Measurements from ENCODE around the gene PARP15.

The PARP15 gene

GRCh38 chr3:122661633-122662032 is 84.2 kb downstream of the PARP15 start:
- H3K9me3 ChIP-seq (ENCODE audit: insufficient read depth, low read depth, low read length): peaks cover 4% of the 10 kb centered on the region
- H3K4me2 ChIP-seq (ENCODE audit: low read length): no peak overlapping the region
- no peaks in the 10 kb centered on the region for H3K4me1 ChIP-seq (ENCODE audit: control insufficient read depth in 1 of 2, insufficient read depth in 2 of 2, low read length in 2 of 2)
- no peak overlapping the region for H3K14ac ChIP-seq (ENCODE audit: low read length)
- no peaks in the 10 kb centered on the region for H3K79me1 ChIP-seq (ENCODE audit: low read length)
- H3K27me3 ChIP-seq (ENCODE audit: insufficient read depth, low read length): no peaks in the 10 kb centered on the region
- H3K4ac ChIP-seq (ENCODE audit: low read depth, low read length): no peak overlapping the region
- H2BK5ac ChIP-seq (ENCODE audit: low read depth, low read length, poor library complexity): no peak overlapping the region
- no peak overlapping the region for H4K12ac ChIP-seq (ENCODE audit: low read depth, low read length)
- H3K79me2 ChIP-seq (ENCODE audit: control insufficient read depth, insufficient read depth, low read length, poor library complexity): no peaks in the 10 kb centered on the region
- no peak overlapping the region for H2BK120ac ChIP-seq (ENCODE audit: insufficient read depth, low read length, poor library complexity)
- no peak overlapping the region for H3K18ac ChIP-seq (ENCODE audit: low read length)
- peak; percentile 24 to 63 for DNase-seq
- no peaks in the 10 kb centered on the region for H3K36me3 ChIP-seq (ENCODE audit: control insufficient read depth in 1 of 2, insufficient read depth in 2 of 2, low read length in 2 of 2)
- H2AK5ac ChIP-seq (ENCODE audit: low read length): no peak overlapping the region
- no peak overlapping the region for H3K9ac ChIP-seq (ENCODE audit: low read length)
- no peak overlapping the region for H4K91ac ChIP-seq (ENCODE audit: low read depth, low read length)
- no peak overlapping the region for H3K23ac ChIP-seq (ENCODE audit: low read length)
- no peak overlapping the region for H2AFZ ChIP-seq (ENCODE audit: insufficient read depth, low read length, poor library complexity)
- no peak overlapping the region for H2BK12ac ChIP-seq (ENCODE audit: low read length)
- H3K4me3 ChIP-seq (ENCODE audit: low read depth, low read length): no peak overlapping the region
- no CpG with 5 or more reads among the region's 13 CpGs for WGBS (ENCODE audit: extremely low coverage, insufficient coverage, insufficient read length)
- H4K8ac ChIP-seq (ENCODE audit: low read depth, low read length): no peak overlapping the region
- H3K27ac ChIP-seq (ENCODE audit: low read depth, low read length): no peak overlapping the region

DNA sequence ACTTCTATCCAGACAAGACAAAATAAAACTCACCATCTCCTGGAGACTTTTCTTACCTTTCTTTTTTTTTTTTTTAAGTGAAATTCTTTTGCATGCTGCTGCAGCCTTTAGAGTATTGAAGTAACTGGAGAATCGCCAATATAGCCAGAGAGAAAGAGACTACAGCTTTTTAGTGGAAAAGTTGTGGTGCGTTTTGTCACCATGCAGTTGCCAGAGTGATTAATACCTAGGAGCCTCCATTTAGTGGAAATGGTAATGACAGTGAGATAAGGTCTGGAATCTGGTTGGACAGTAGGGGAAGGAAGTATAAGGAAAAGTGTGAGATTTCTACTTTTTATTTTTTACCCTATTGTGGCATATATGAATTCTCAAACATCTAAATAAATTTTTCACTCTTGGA is 85.1 kb downstream of the PARP15 start:
- H3K9ac ChIP-seq (ENCODE audit: low read length): no peak overlapping the region
- no peaks in the 10 kb centered on the region for H3K79me2 ChIP-seq (ENCODE audit: control insufficient read depth, insufficient read depth, low read length, poor library complexity)
- no peak overlapping the region for H3K4ac ChIP-seq (ENCODE audit: low read depth, low read length)
- no peak overlapping the region for H3K23ac ChIP-seq (ENCODE audit: low read length)
- no peak overlapping the region for H2AFZ ChIP-seq (ENCODE audit: insufficient read depth, low read length, poor library complexity)
- no peak overlapping the region for H2AK5ac ChIP-seq (ENCODE audit: low read length)
- no peak overlapping the region for H4K91ac ChIP-seq (ENCODE audit: low read depth, low read length)
- H3K9me3 ChIP-seq (ENCODE audit: insufficient read depth, low read depth, low read length): peaks cover 4% of the 10 kb centered on the region
- H4K12ac ChIP-seq (ENCODE audit: low read depth, low read length): no peak overlapping the region
- H3K27ac ChIP-seq (ENCODE audit: low read depth, low read length): no peak overlapping the region
- no peak overlapping the region for H3K4me2 ChIP-seq (ENCODE audit: low read length)
- H3K4me1 ChIP-seq (ENCODE audit: control insufficient read depth in 1 of 2, insufficient read depth in 2 of 2, low read length in 2 of 2): no peaks in the 10 kb centered on the region
- no CpG with 5 or more reads among the region's 2 CpGs for WGBS (ENCODE audit: extremely low coverage, insufficient coverage, insufficient read length)
- H2BK12ac ChIP-seq (ENCODE audit: low read length): no peak overlapping the region
- no peak overlapping the region for H2BK5ac ChIP-seq (ENCODE audit: low read depth, low read length, poor library complexity)
- DNase-seq: no peak
- H3K18ac ChIP-seq (ENCODE audit: low read length): no peak overlapping the region
- no peak overlapping the region for H2BK120ac ChIP-seq (ENCODE audit: insufficient read depth, low read length, poor library complexity)
- H3K79me1 ChIP-seq (ENCODE audit: low read length): no peaks in the 10 kb centered on the region
- no peaks in the 10 kb centered on the region for H3K36me3 ChIP-seq (ENCODE audit: control insufficient read depth in 1 of 2, insufficient read depth in 2 of 2, low read length in 2 of 2)
- H4K8ac ChIP-seq (ENCODE audit: low read depth, low read length): no peak overlapping the region
- H3K27me3 ChIP-seq (ENCODE audit: insufficient read depth, low read length): no peaks in the 10 kb centered on the region
- H3K14ac ChIP-seq (ENCODE audit: low read length): no peak overlapping the region
- no peak overlapping the region for H3K4me3 ChIP-seq (ENCODE audit: low read depth, low read length)

DNA sequence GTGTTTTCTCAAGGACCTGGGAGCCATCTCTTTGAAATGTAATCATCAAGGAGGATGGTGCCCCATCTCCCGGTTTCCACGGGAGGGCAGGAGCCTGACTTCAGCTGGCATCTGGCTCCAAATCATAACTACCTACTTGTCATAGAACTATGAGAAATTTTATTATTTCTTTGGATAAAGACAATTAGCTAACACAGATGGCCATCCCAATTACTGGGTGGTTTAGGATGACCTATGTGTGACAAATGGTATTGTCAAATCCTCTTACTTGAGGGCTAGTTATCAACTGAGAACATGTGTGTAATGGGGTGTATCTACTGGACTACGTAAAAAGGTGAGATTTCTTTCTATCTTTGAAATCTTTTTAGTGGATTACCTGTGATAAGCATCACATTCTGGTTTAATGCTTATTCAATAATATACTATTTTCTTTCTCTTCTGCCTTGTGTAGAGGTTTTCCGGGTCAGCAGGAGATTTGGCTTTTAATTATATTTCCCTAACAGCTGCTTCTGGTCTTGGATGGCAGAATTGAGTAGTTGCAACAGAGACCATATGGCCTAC is 87.9 kb downstream of the PARP15 start:
- Histone ChIP-seq H3K23ac (ENCODE audit: low read length) (no peak overlapping the region), H2BK12ac (ENCODE audit: low read length) (no peak overlapping the region), H4K91ac (ENCODE audit: low read depth, low read length) (no peak overlapping the region), H2BK5ac (ENCODE audit: low read depth, low read length, poor library complexity) (no peak overlapping the region), H3K27ac (ENCODE audit: low read depth, low read length) (no peak overlapping the region), H2BK120ac (ENCODE audit: insufficient read depth, low read length, poor library complexity) (no peak overlapping the region), H3K27me3 (ENCODE audit: insufficient read depth, low read length) (no peaks in the 10 kb centered on the region), H3K9me3 (ENCODE audit: insufficient read depth, low read depth, low read length) (peaks cover 4% of the 10 kb centered on the region), H3K4me3 (ENCODE audit: low read depth, low read length) (no peak overlapping the region), H4K8ac (ENCODE audit: low read depth, low read length) (no peak overlapping the region), H3K4ac (ENCODE audit: low read depth, low read length) (no peak overlapping the region), H2AFZ (ENCODE audit: insufficient read depth, low read length, poor library complexity) (no peak overlapping the region), H3K4me1 (ENCODE audit: control insufficient read depth in 1 of 2, insufficient read depth in 2 of 2, low read length in 2 of 2) (no peaks in the 10 kb centered on the region), H4K12ac (ENCODE audit: low read depth, low read length) (no peak overlapping the region), H3K4me2 (ENCODE audit: low read length) (no peak overlapping the region), H3K79me2 (ENCODE audit: control insufficient read depth, insufficient read depth, low read length, poor library complexity) (no peaks in the 10 kb centered on the region), H3K79me1 (ENCODE audit: low read length) (no peaks in the 10 kb centered on the region), H2AK5ac (ENCODE audit: low read length) (no peak overlapping the region), H3K36me3 (ENCODE audit: control insufficient read depth in 1 of 2, insufficient read depth in 2 of 2, low read length in 2 of 2) (no peaks in the 10 kb centered on the region), H3K14ac (ENCODE audit: low read length) (no peak overlapping the region), H3K9ac (ENCODE audit: low read length) (no peak overlapping the region), H3K18ac (ENCODE audit: low read length) (no peak overlapping the region)
- WGBS (ENCODE audit: extremely low coverage, insufficient coverage, insufficient read length): no CpG with 5 or more reads among the region's 4 CpGs
- DNase-seq: no peak

- no peaks in the 10 kb centered on the region for H3K4me1 ChIP-seq (ENCODE audit: control insufficient read depth in 1 of 2, insufficient read depth in 2 of 2, low read length in 2 of 2)
- no peak overlapping the region for H3K4ac ChIP-seq (ENCODE audit: low read depth, low read length)
- H2AFZ ChIP-seq (ENCODE audit: insufficient read depth, low read length, poor library complexity): no peak overlapping the region
- H3K79me1 ChIP-seq (ENCODE audit: low read length): no peaks in the 10 kb centered on the region
- H3K23ac ChIP-seq (ENCODE audit: low read length): no peak overlapping the region
- H4K8ac ChIP-seq (ENCODE audit: low read depth, low read length): no peak overlapping the region
- no peak for DNase-seq
- no peak overlapping the region for H3K18ac ChIP-seq (ENCODE audit: low read length)
- H4K12ac ChIP-seq (ENCODE audit: low read depth, low read length): no peak overlapping the region
- no peak overlapping the region for H2AK5ac ChIP-seq (ENCODE audit: low read length)
- H3K9ac ChIP-seq (ENCODE audit: low read length): no peak overlapping the region
- no peaks in the 10 kb centered on the region for H3K79me2 ChIP-seq (ENCODE audit: control insufficient read depth, insufficient read depth, low read length, poor library complexity)
- no peak overlapping the region for H3K4me3 ChIP-seq (ENCODE audit: low read depth, low read length)
- peaks cover 4% of the 10 kb centered on the region for H3K9me3 ChIP-seq (ENCODE audit: insufficient read depth, low read depth, low read length)
- H3K36me3 ChIP-seq (ENCODE audit: control insufficient read depth in 1 of 2, insufficient read depth in 2 of 2, low read length in 2 of 2): no peaks in the 10 kb centered on the region
- H3K27me3 ChIP-seq (ENCODE audit: insufficient read depth, low read length): no peaks in the 10 kb centered on the region
- no peak overlapping the region for H3K14ac ChIP-seq (ENCODE audit: low read length)
- H2BK120ac ChIP-seq (ENCODE audit: insufficient read depth, low read length, poor library complexity): no peak overlapping the region
- H2BK5ac ChIP-seq (ENCODE audit: low read depth, low read length, poor library complexity): no peak overlapping the region
- H2BK12ac ChIP-seq (ENCODE audit: low read length): no peak overlapping the region
- H3K27ac ChIP-seq (ENCODE audit: low read depth, low read length): no peak overlapping the region
- no peak overlapping the region for H4K91ac ChIP-seq (ENCODE audit: low read depth, low read length)
- no peak overlapping the region for H3K4me2 ChIP-seq (ENCODE audit: low read length)
These were observed 88.4 kb downstream of the PARP15 start for GRCh38 chr3:122665881-122666280.
